GM12878 (cell line): Measurements from ENCODE around the gene PPFIA3. TPM values are rescaled to one million over a fixed set of nuclear protein-coding genes. Genes with fewer than 3 reads are reported as not detected.

ENCODE experiments used
- CHD4 ChIP-seq: fragments of 200-600 bp; sonication (generic); IDR thresholded peaks from 2 replicates; pipeline ENCODE4 v1.6.1; 2016; ENCODE audit warnings: mild to moderate bottlenecking
- E4F1 ChIP-seq: fragments of 450-650 bp; IDR thresholded peaks from 2 replicates; pipeline ENCODE4 v1.6.1; 2018; ENCODE audit warnings: borderline replicate concordance, mild to moderate bottlenecking; ENCODE audit not compliant: partially characterized antibody
- ETV6 ChIP-seq, 2 experiments: fragments of 450-650 bp in 1 of 2; IDR thresholded peaks in 1 of 2; conservative IDR thresholded peaks in 1 of 2; 2 replicates each; pipeline ENCODE4 v1.6.1; 2014; ENCODE audit warnings: antibody characterized with exemption in 1 of 2, borderline replicate concordance in 1 of 2, low read depth in 1 of 2, mild to moderate bottlenecking in 1 of 2, moderate library complexity in 1 of 2
- JUNB ChIP-seq: IDR thresholded peaks from 2 replicates; pipeline ENCODE4 v1.6.1; 2016; ENCODE audit warnings: antibody characterized with exemption, mild to moderate bottlenecking
- LARP7 ChIP-seq: fragments of 450-650 bp; IDR thresholded peaks from 2 replicates; pipeline ENCODE4 v1.6.1; 2017; ENCODE audit warnings: mild to moderate bottlenecking
- NR2C2 ChIP-seq: IDR thresholded peaks from 2 replicates; pipeline ENCODE4 v1.6.1; 2011; ENCODE audit warnings: borderline replicate concordance, low read depth; ENCODE audit not compliant: control insufficient read depth, insufficient read length
- SIN3A ChIP-seq: IDR thresholded peaks from 2 replicates; pipeline ENCODE4 v1.6.1; 2012; ENCODE audit warnings: low read depth, low read length, improper control_type of control experiment
- ZNF217 ChIP-seq: fragments of 450-650 bp; IDR thresholded peaks from 2 replicates; pipeline ENCODE4 v1.6.1; 2017; ENCODE audit warnings: antibody characterized with exemption, mild to moderate bottlenecking
- ZNF687 ChIP-seq: fragments of 450-650 bp; IDR thresholded peaks from 2 replicates; pipeline ENCODE4 v1.6.1; 2017; ENCODE audit warnings: mild to moderate bottlenecking, moderate library complexity
- polyA plus RNA-seq, 11 experiments: library from polyadenylated mRNA; depleted of rRNA in 4 of 11; unstranded in 6 of 11; stranded (reverse) in 5 of 11; fragments of >200 nt; fragmentation: Nextera tagmentation in 4 of 11; fragmentation: Illumina TruSeq in 1 of 11; extraction: Ambion mirVana in 4 of 11; extraction: Trizol in 1 of 11; gene quantifications; 1 replicate in 1 of 11; 2 replicates in 10 of 11; pipeline versions ENCODE4 v1.2.1 to v1.2.3, GENCODE V29; 2011 to 2016; ENCODE audit warnings: inconsistent platforms in 2 of 11, missing spikeins in 2 of 11, low read depth in 1 of 11
- total RNA-seq, 4 experiments: library from RNA; depleted of rRNA in 3 of 4; stranded (reverse); fragments of >200 nt in 3 of 4; fragmentation: Illumina TruSeq in 1 of 4; extraction: Trizol in 1 of 4; gene quantifications; 2 replicates each; pipeline versions ENCODE4 v1.2.1 to v1.2.3, GENCODE V29; 2013 to 2021

PPFIA3 gene
- total and polyA plus RNA-seq, 10 of the 15 experiments (the other 5 are each of a cell fraction or from before 2014, with no cell fraction given) = 0.11 to 1.7 (median 0.73) TPM; not detected in 3

GRCh38 chr19:49114630-49115363, 4.5 kb upstream of the PPFIA3 start (continued):
- TF ChIP-seq E4F1 (no peak), NR2C2 (no peak), CHD4 (no peak), LARP7 (0 out of 2 replicates have a peak, but pooled peaks have one; percentile 1), ZNF217 (no peak), ETV6 (conservative IDR thresholded peaks at IDR 0.05 in 1 of 2, IDR thresholded peaks at IDR 0.05 in 1 of 2; ENCODE audit: borderline replicate concordance in 1 of 2, low read depth in 1 of 2) (no peak), JUNB (no peak), SIN3A (no peak), ZNF687 (0 out of 2 replicates have a peak, but pooled peaks have one; percentile 1)
